K562 (cell line): ENCODE measurements around the gene NDUFV3. TPM values are rescaled to one million over a fixed set of nuclear protein-coding genes. Genes with fewer than 3 reads are reported as not detected.
A peak's percentile ranks its signal among the peaks of the same experiment; 100 is the strongest.

Experiments used
- CXXC5 ChIP-seq: fragments of 250-450 bp; sonication (Bioruptor Pico); IDR thresholded peaks from 2 replicates; pipeline ENCODE4 v1.8.0; 2022; ENCODE audit warnings: inconsistent platforms, mild to moderate bottlenecking, moderate library complexity
- ELF2 ChIP-seq: fragments of 250-450 bp; sonication (Bioruptor Pico); IDR thresholded peaks from 2 replicates; pipeline ENCODE4 v1.5.0; 2021; ENCODE audit warnings: mild to moderate bottlenecking
- EWSR1 ChIP-seq: fragments of 450-650 bp; IDR thresholded peaks from 2 replicates; pipeline ENCODE4 v1.6.1; 2018; ENCODE audit warnings: borderline replicate concordance, mild to moderate bottlenecking, low read depth, moderate library complexity; ENCODE audit not compliant: partially characterized antibody
- HNRNPK ChIP-seq: fragments of 200-400 bp; formaldehyde crosslinking; IDR thresholded peaks from one replicate; pipeline ENCODE4 v1.6.1; 2018; ENCODE audit warnings: mild to moderate bottlenecking, low read depth, low read length; ENCODE audit not compliant: poor library complexity, severe bottlenecking
- JUNB ChIP-seq: fragments of 450-650 bp; formaldehyde crosslinking; conservative IDR thresholded peaks from 2 replicates; pipeline ENCODE4 v1.4.0; 2020; ENCODE audit warnings: mild to moderate bottlenecking
- MYNN ChIP-seq, 2 experiments: sonication (generic); formaldehyde crosslinking in 1 of 2; IDR thresholded peaks; 2 replicates each; pipeline versions ENCODE4 v1.5.0 to v1.6.1; 2016 to 2020; ENCODE audit warnings: antibody characterized with exemption in 1 of 2, missing genetic modification reagents in 1 of 2
- NFRKB ChIP-seq: fragments of 450-650 bp; IDR thresholded peaks from 2 replicates; pipeline ENCODE4 v1.6.1; 2016; ENCODE audit warnings: low read depth
- NR2C1 ChIP-seq, 2 experiments: fragments of 450-650 bp; IDR thresholded peaks; 2 replicates each; pipeline ENCODE4 v1.6.1; 2017; ENCODE audit warnings: mild to moderate bottlenecking in 2 of 2, antibody characterized with exemption in 1 of 2, inconsistent platforms in 1 of 2, missing compliant biosample characterization in 1 of 2, missing genetic modification characterization in 1 of 2
- PCBP1 ChIP-seq: fragments of 200-400 bp; formaldehyde crosslinking; IDR thresholded peaks from 2 replicates; pipeline ENCODE4 v1.6.1; 2018; ENCODE audit warnings: mild to moderate bottlenecking, low read depth, low read length; ENCODE audit not compliant: poor library complexity, severe bottlenecking
- PCBP2 ChIP-seq: fragments of 200-400 bp; formaldehyde crosslinking; IDR thresholded peaks from 2 replicates; pipeline ENCODE4 v1.6.1; 2018; ENCODE audit warnings: low read length, low read depth, mild to moderate bottlenecking, moderate library complexity; ENCODE audit not compliant: poor library complexity, severe bottlenecking
- SMAD2 ChIP-seq: fragments of 150-350 bp; IDR thresholded peaks from 2 replicates; pipeline ENCODE4 v1.6.1; 2014; ENCODE audit warnings: low read depth, mild to moderate bottlenecking, low read length
- ZBTB8A ChIP-seq: fragments of 450-650 bp; IDR thresholded peaks from 2 replicates; pipeline ENCODE4 v1.6.1; 2018; ENCODE audit warnings: mild to moderate bottlenecking, moderate library complexity; ENCODE audit not compliant: partially characterized antibody
- ZC3H8 ChIP-seq: fragments of 450-650 bp; IDR thresholded peaks from 2 replicates; pipeline ENCODE4 v1.6.1; 2017
- ZNF707 ChIP-seq: fragments of 250-450 bp; sonication (Bioruptor Pico); conservative IDR thresholded peaks from 2 replicates; pipeline ENCODE4 v1.8.0; 2022; ENCODE audit warnings: inconsistent platforms, mild to moderate bottlenecking, moderate library complexity
- polyA plus RNA-seq, 8 experiments: library from polyadenylated mRNA; depleted of rRNA in 4 of 8; stranded (reverse) in 5 of 8; unstranded in 3 of 8; fragments of >200 nt; fragmentation: Nextera tagmentation in 2 of 8; fragmentation: Illumina TruSeq in 1 of 8; extraction: Ambion mirVana in 2 of 8; extraction: Trizol in 1 of 8; gene quantifications; 2 replicates each; pipeline versions ENCODE4 v1.2.1 to v1.2.3, GENCODE V29; 2011 to 2014; ENCODE audit warnings: inconsistent platforms in 1 of 8, missing spikeins in 1 of 8
- total RNA-seq, 7 experiments: library from RNA; depleted of rRNA in 6 of 7; stranded (reverse); fragments of >200 nt in 6 of 7; fragmentation: Illumina TruSeq in 2 of 7; extraction: Trizol in 2 of 7; gene quantifications; 2 replicates each; pipeline versions ENCODE4 v1.2.1 to v1.2.3, GENCODE V29; 2011 to 2021; ENCODE audit warnings: low replicate concordance in 1 of 7
- TF ChIP-seq, protein P1 (sequence below): fragments of 450-650 bp; formaldehyde crosslinking; IDR thresholded peaks from 2 replicates; pipeline ENCODE4 v1.4.0; 2020; ENCODE audit warnings: mild to moderate bottlenecking, moderate library complexity
- TF ChIP-seq, protein P2 (sequence below): sonication (generic); formaldehyde crosslinking; IDR thresholded peaks from 2 replicates; pipeline ENCODE4 v1.9.0; 2022; ENCODE audit warnings: mild to moderate bottlenecking, missing genetic modification reagents
- TF ChIP-seq, protein P3 (sequence below): IDR thresholded peaks from 3 replicates; pipeline ENCODE4 v1.6.1; 2011; ENCODE audit warnings: borderline replicate concordance, mild to moderate bottlenecking, moderate library complexity; ENCODE audit not compliant: insufficient read length; ENCODE audit errors: extremely low read depth
- TF ChIP-seq, protein P4 (sequence below): fragments of 200-800 bp; sonication (Bioruptor generic); IDR thresholded peaks from 2 replicates; pipeline ENCODE4 v1.6.1; 2017; ENCODE audit warnings: missing genetic modification characterization, missing compliant biosample characterization
- TF ChIP-seq, protein P5 (sequence below): sonication (generic); formaldehyde crosslinking; IDR thresholded peaks from 2 replicates; pipeline ENCODE4 v1.8.1; 2023; ENCODE audit warnings: mild to moderate bottlenecking, missing genetic modification reagents, moderate library complexity

NDUFV3 gene
- total and polyA plus RNA-seq, 9 of the 15 experiments (the other 6 are each of a cell fraction or from before 2014, with no cell fraction given) = 19.1 to 87.8 (median 74.3) TPM

DNA sequence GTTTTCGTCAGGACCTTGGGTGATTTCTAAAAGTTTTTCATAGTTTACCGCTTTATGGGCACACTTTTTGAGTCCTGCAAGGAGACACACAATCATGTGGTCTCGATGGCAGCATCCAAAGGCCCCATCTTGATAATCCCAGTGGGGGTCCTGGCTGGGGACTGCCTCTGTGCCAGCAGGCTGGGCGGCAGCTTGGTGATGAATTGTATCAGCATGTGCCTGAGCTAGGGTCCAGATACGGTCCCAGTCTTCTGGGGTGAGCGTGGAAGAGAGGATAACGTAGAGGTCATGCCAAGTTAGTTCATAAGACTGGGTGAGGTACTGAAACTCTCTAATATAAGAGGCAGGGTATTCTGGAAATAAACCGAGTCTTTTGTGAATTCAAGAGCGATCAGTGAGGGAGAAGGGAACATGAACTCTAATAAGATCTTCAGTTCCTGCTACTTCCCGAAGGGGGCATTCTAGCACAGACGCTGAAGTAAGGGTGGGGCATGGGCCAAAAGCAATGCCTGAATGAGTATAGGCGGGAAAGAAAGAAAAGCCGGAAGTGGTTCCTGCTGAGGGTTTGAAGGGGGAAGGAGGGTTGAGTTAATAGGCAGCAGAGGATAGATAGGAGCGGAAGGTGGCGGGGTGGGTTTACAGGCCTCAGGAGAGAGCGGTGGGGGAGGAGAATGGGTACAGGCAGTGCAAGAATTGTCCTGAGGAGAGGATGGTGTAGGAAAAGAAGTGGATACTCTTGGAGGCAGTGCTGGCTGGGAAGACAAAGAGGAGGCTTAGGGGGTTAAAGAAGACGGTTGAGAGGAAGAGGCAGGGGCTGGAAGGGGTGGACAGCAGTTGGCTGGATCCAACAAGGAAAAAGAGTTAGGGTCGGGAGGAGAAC, 30.7 kb downstream of the NDUFV3 start (continued):
- TF ChIP-seq, protein P1, sequence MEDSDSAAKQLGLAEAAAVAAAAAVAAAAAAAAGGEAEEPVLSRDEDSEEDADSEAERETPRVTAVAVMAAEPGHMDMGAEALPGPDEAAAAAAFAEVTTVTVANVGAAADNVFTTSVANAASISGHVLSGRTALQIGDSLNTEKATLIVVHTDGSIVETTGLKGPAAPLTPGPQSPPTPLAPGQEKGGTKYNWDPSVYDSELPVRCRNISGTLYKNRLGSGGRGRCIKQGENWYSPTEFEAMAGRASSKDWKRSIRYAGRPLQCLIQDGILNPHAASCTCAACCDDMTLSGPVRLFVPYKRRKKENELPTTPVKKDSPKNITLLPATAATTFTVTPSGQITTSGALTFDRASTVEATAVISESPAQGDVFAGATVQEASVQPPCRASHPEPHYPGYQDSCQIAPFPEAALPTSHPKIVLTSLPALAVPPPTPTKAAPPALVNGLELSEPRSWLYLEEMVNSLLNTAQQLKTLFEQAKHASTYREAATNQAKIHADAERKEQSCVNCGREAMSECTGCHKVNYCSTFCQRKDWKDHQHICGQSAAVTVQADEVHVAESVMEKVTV (CRISPR knock-in tag) = peak; percentile 99
- TF ChIP-seq JUNB (CRISPR knock-in tag) (no peak), PCBP1 (no peak), NFRKB (peak; percentile 97), CXXC5 (CRISPR knock-in tag) (peak; percentile 70), ELF2 (peak; percentile 87), ZC3H8 (peak; percentile 76; the same call in 1 of the 2 replicates), EWSR1 (no peak), ZBTB8A (no peak), PCBP2 (no peak), SMAD2 (no peak), HNRNPK (no peak), ZNF707 (CRISPR knock-in tag) (no peak), NR2C1 (IDR thresholded peaks at IDR 0.05) (peak; percentile 78), NR2C1 (tag; IDR thresholded peaks at IDR 0.05) (peak; percentile 58), MYNN (IDR thresholded peaks at IDR 0.05) (no peak), MYNN (CRISPR knock-in tag; IDR thresholded peaks at IDR 0.05) (no peak)
- TF ChIP-seq, protein P2, sequence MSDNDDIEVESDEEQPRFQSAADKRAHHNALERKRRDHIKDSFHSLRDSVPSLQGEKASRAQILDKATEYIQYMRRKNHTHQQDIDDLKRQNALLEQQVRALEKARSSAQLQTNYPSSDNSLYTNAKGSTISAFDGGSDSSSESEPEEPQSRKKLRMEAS (CRISPR knock-in tag) = peak; percentile 76
- TF ChIP-seq, protein P3, sequence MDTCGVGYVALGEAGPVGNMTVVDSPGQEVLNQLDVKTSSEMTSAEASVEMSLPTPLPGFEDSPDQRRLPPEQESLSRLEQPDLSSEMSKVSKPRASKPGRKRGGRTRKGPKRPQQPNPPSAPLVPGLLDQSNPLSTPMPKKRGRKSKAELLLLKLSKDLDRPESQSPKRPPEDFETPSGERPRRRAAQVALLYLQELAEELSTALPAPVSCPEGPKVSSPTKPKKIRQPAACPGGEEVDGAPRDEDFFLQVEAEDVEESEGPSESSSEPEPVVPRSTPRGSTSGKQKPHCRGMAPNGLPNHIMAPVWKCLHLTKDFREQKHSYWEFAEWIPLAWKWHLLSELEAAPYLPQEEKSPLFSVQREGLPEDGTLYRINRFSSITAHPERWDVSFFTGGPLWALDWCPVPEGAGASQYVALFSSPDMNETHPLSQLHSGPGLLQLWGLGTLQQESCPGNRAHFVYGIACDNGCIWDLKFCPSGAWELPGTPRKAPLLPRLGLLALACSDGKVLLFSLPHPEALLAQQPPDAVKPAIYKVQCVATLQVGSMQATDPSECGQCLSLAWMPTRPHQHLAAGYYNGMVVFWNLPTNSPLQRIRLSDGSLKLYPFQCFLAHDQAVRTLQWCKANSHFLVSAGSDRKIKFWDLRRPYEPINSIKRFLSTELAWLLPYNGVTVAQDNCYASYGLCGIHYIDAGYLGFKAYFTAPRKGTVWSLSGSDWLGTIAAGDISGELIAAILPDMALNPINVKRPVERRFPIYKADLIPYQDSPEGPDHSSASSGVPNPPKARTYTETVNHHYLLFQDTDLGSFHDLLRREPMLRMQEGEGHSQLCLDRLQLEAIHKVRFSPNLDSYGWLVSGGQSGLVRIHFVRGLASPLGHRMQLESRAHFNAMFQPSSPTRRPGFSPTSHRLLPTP = no peak
- TF ChIP-seq, protein P4, sequence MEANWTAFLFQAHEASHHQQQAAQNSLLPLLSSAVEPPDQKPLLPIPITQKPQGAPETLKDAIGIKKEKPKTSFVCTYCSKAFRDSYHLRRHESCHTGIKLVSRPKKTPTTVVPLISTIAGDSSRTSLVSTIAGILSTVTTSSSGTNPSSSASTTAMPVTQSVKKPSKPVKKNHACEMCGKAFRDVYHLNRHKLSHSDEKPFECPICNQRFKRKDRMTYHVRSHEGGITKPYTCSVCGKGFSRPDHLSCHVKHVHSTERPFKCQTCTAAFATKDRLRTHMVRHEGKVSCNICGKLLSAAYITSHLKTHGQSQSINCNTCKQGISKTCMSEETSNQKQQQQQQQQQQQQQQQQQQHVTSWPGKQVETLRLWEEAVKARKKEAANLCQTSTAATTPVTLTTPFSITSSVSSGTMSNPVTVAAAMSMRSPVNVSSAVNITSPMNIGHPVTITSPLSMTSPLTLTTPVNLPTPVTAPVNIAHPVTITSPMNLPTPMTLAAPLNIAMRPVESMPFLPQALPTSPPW = peak; percentile 91
- TF ChIP-seq, protein P5, sequence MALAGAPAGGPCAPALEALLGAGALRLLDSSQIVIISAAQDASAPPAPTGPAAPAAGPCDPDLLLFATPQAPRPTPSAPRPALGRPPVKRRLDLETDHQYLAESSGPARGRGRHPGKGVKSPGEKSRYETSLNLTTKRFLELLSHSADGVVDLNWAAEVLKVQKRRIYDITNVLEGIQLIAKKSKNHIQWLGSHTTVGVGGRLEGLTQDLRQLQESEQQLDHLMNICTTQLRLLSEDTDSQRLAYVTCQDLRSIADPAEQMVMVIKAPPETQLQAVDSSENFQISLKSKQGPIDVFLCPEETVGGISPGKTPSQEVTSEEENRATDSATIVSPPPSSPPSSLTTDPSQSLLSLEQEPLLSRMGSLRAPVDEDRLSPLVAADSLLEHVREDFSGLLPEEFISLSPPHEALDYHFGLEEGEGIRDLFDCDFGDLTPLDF (CRISPR knock-in tag) = peak; percentile 81
